H1 (cell line): ENCODE results near the gene TECPR2. TPM values are rescaled to one million over a fixed set of nuclear protein-coding genes. Genes with fewer than 3 reads are reported as not detected.

Source experiments
- CTCF ChIA-PET: fragments of 300-600 bp; sonication (Branson Sonifier 250); formaldehyde crosslinking; loops from one replicate; lab custom pipeline; 2021; ENCODE audit not compliant: partially characterized antibody; lab: Charles Lee
- POLR2A ChIA-PET: fragments of 300-600 bp; sonication (Branson Sonifier 250); formaldehyde crosslinking; loops from one replicate; lab custom pipeline; 2021; ENCODE audit warnings: inconsistent platforms; ENCODE audit not compliant: partially characterized antibody; lab: Charles Lee
- DNase-seq, 2 experiments: peaks; one replicate each; pipeline versions ENCODE4 v3.0.0 to v3.0.0-alpha.2; 2010 to 2022; ENCODE audit warnings: low spot score in 2 of 2, low read depth in 1 of 2, mixed read lengths in 1 of 2
- FAIRE-seq: peaks from 2 replicates; lab custom pipeline; 2011; peaks lifted over from hg19 to GRCh38; lab: Jason Lieb, UNC
- H2AFZ ChIP-seq: 2 replicates; pipeline ENCODE4 v1.8.1; 2012; ENCODE audit warnings: low read length, inconsistent platforms
- H2AK5ac ChIP-seq: 2 replicates; pipeline ENCODE4 v1.6.1; 2013; ENCODE audit warnings: low read depth, low read length
- H2BK120ac ChIP-seq: replicated peaks from 2 replicates; pipeline ENCODE3; 2013; ENCODE audit warnings: low read depth, low read length, inconsistent platforms
- H2BK12ac ChIP-seq: 2 replicates; pipeline ENCODE4 v1.6.1; 2013; ENCODE audit warnings: low read depth, low read length
- H2BK15ac ChIP-seq: 2 replicates; pipeline ENCODE4 v1.6.1; 2013; ENCODE audit warnings: low read length
- H2BK20ac ChIP-seq: 2 replicates; pipeline ENCODE4 v1.6.1; 2013; ENCODE audit warnings: low read length
- H2BK5ac ChIP-seq: 2 replicates; pipeline ENCODE4 v1.6.1; 2013; ENCODE audit warnings: low read depth, low read length
- H3K14ac ChIP-seq: 2 replicates; pipeline ENCODE4 v1.6.1; 2013; ENCODE audit warnings: inconsistent platforms; ENCODE audit not compliant: insufficient read length
- H3K18ac ChIP-seq: 2 replicates; pipeline ENCODE4 v1.6.1; 2013; ENCODE audit warnings: low read length; ENCODE audit errors: extremely low read depth
- H3K23ac ChIP-seq: 2 replicates; pipeline ENCODE4 v1.6.1; 2013; ENCODE audit warnings: inconsistent platforms; ENCODE audit not compliant: insufficient read length
- H3K23me2 ChIP-seq: 2 replicates; pipeline ENCODE4 v1.6.1; 2013; ENCODE audit warnings: low read depth, low read length
- H3K27ac ChIP-seq: 2 replicates; pipeline ENCODE4 v1.6.1; 2011; ENCODE audit warnings: low read depth, low read length, inconsistent platforms
- H3K27me3 ChIP-seq, 4 experiments: replicated peaks in 1 of 4; 1 replicate in 1 of 4; 2 replicates in 3 of 4; pipeline versions ENCODE4 v1.6.1 to v1.8.1; 2011 to 2013; ENCODE audit warnings: low read length in 3 of 4, mild to moderate bottlenecking in 3 of 4, inconsistent platforms in 2 of 4, mixed read lengths in 2 of 4, moderate library complexity in 1 of 4; ENCODE audit not compliant: control insufficient read depth in 3 of 4, insufficient read depth in 3 of 4; ENCODE audit errors: extremely low read depth in 1 of 4
- H3K36me3 ChIP-seq, 4 experiments: 2 replicates each; pipeline versions ENCODE4 v1.6.1 to v1.8.1; 2011 to 2013; ENCODE audit warnings: mild to moderate bottlenecking in 4 of 4, low read length in 3 of 4, moderate library complexity in 2 of 4, control low read depth in 1 of 4, inconsistent platforms in 1 of 4; ENCODE audit not compliant: insufficient read depth in 4 of 4, control insufficient read depth in 2 of 4
- H3K4ac ChIP-seq: replicated peaks from 2 replicates; pipeline ENCODE3; 2013; ENCODE audit warnings: low read length, low read depth, mixed read lengths, inconsistent platforms; ENCODE audit not compliant: insufficient read length
- H3K4me1 ChIP-seq, 4 experiments: replicated peaks in 1 of 4; 1 replicate in 1 of 4; 2 replicates in 3 of 4; pipeline versions ENCODE4 v1.6.1 to v1.8.1; 2011 to 2013; ENCODE audit warnings: low read length in 3 of 4, inconsistent platforms in 2 of 4, mixed read lengths in 1 of 4; ENCODE audit not compliant: insufficient read depth in 4 of 4, control insufficient read depth in 3 of 4
- H3K4me2 ChIP-seq, 2 experiments: 2 replicates each; pipeline versions ENCODE4 v1.6.1 to v1.8.1; 2011 to 2013; ENCODE audit warnings: low read depth in 2 of 2, low read length in 2 of 2, control low read depth in 1 of 2, inconsistent platforms in 1 of 2, mild to moderate bottlenecking in 1 of 2; ENCODE audit not compliant: insufficient read depth in 1 of 2
- H3K4me3 ChIP-seq, 4 experiments: fragments of 200-600, 300-600 bp in 1 of 4; sonication (generic), shearing (Covaris generic), sonication (Bioruptor Twin) in 1 of 4; 2 replicates each; pipeline versions ENCODE4 v1.5.1 to v1.8.1; 2011 to 2016; ENCODE audit warnings: low read length in 4 of 4, low read depth in 3 of 4, control low read depth in 2 of 4, inconsistent platforms in 2 of 4, mild to moderate bottlenecking in 2 of 4, mixed read lengths in 1 of 4, moderate library complexity in 1 of 4; ENCODE audit not compliant: insufficient read depth in 2 of 4; ENCODE audit errors: extremely low read depth in 1 of 4
- H3K56ac ChIP-seq: replicated peaks from 2 replicates; pipeline ENCODE3; 2013; ENCODE audit warnings: low read depth, mild to moderate bottlenecking, mixed read lengths, low read length, inconsistent platforms; ENCODE audit not compliant: insufficient read length
- H3K79me1 ChIP-seq: 2 replicates; pipeline ENCODE4 v1.6.1; 2013; ENCODE audit warnings: low read depth, low read length, control low read depth
- H3K79me2 ChIP-seq, 2 experiments: 2 replicates each; pipeline versions ENCODE4 v1.6.1 to v1.8.1; 2012 to 2013; ENCODE audit warnings: low read length in 2 of 2, mild to moderate bottlenecking in 2 of 2, inconsistent platforms in 1 of 2; ENCODE audit not compliant: insufficient read depth in 2 of 2, control insufficient read depth in 1 of 2
- H3K9ac ChIP-seq, 4 experiments: replicated peaks in 1 of 4; 1 replicate in 1 of 4; 2 replicates in 3 of 4; pipeline versions ENCODE4 v1.6.1 to v1.8.1; 2011 to 2013; ENCODE audit warnings: low read depth in 3 of 4, low read length in 3 of 4, control low read depth in 2 of 4, mild to moderate bottlenecking in 2 of 4, moderate library complexity in 2 of 4, inconsistent platforms in 1 of 4; ENCODE audit errors: extremely low read depth in 1 of 4
- H3K9me3 ChIP-seq, 2 experiments: 2 replicates each; pipeline versions ENCODE4 v1.6.1 to v1.8.1; 2012 to 2013; ENCODE audit warnings: mild to moderate bottlenecking in 2 of 2, moderate library complexity in 2 of 2, control low read depth in 1 of 2, inconsistent platforms in 1 of 2, low read depth in 1 of 2, low read length in 1 of 2, mixed read lengths in 1 of 2; ENCODE audit not compliant: insufficient read depth in 2 of 2
- H4K20me1 ChIP-seq, 2 experiments: replicated peaks in 1 of 2; 2 replicates each; pipeline versions ENCODE3 to v1.8.1; 2011 to 2013; ENCODE audit warnings: inconsistent platforms in 2 of 2, low read length in 2 of 2, mild to moderate bottlenecking in 1 of 2; ENCODE audit not compliant: insufficient read depth in 2 of 2, control insufficient read depth in 1 of 2
- H4K5ac ChIP-seq: 2 replicates; pipeline ENCODE4 v1.6.1; 2013; ENCODE audit warnings: low read length, low read depth, mixed read lengths, inconsistent platforms; ENCODE audit not compliant: insufficient read length
- H4K8ac ChIP-seq: 2 replicates; pipeline ENCODE4 v1.8.0; 2013; ENCODE audit warnings: mild to moderate bottlenecking, moderate library complexity, low read length, inconsistent platforms; ENCODE audit not compliant: insufficient read depth; ENCODE audit errors: extremely low read depth
- H4K91ac ChIP-seq: replicated peaks from 2 replicates; pipeline ENCODE3; 2013; ENCODE audit warnings: low read length, mixed read lengths, inconsistent platforms; ENCODE audit not compliant: insufficient read length
- ATF2 ChIP-seq: IDR thresholded peaks from 2 replicates; pipeline ENCODE4 v1.6.1; 2012; ENCODE audit warnings: low read length, inconsistent platforms
- FOSL1 ChIP-seq: IDR thresholded peaks from 2 replicates; pipeline ENCODE4 v1.6.1; 2011; ENCODE audit warnings: mild to moderate bottlenecking, low read depth, low read length, moderate library complexity; ENCODE audit not compliant: insufficient read depth
- JUN ChIP-seq: IDR thresholded peaks from 2 replicates; pipeline ENCODE4 v1.6.1; 2011; ENCODE audit warnings: low read depth, mild to moderate bottlenecking, improper control_type of control experiment, low read length
- SP1 ChIP-seq: IDR thresholded peaks from 2 replicates; pipeline ENCODE4 v1.6.1; 2011; ENCODE audit warnings: low read depth, low read length
- YY1 ChIP-seq: IDR thresholded peaks from 2 replicates; pipeline ENCODE4 v1.6.1; 2011; ENCODE audit warnings: low read depth, mild to moderate bottlenecking, low read length
- WGBS, 2 experiments: shearing (Covaris generic) in 1 of 2; methylation state at CpG; one replicate each; pipeline versions ENCODE4 v1.1.6 to v1.1.7; 2013 to 2015; ENCODE audit warnings: low lambda C conversion rate in 2 of 2, mixed read lengths in 2 of 2, inconsistent platforms in 1 of 2, low coverage in 1 of 2, missing lambda C conversion rate in 1 of 2; ENCODE audit not compliant: insufficient replicate concordance in 2 of 2, insufficient coverage in 1 of 2, insufficient read length in 1 of 2; ENCODE audit errors: extremely low coverage in 1 of 2, missing lambda C conversion rate in 1 of 2; 5-methylcytosine and 5-hydroxymethylcytosine counted together
- polyA plus RNA-seq, 7 experiments: library from polyadenylated mRNA; depleted of rRNA in 3 of 7; stranded (reverse) in 5 of 7; unstranded in 2 of 7; fragments of >200 nt in 5 of 7; fragments of 200-250 nt in 2 of 7; gene quantifications; 1 replicate in 5 of 7; 2 replicates in 1 of 7; 4 replicates in 1 of 7; pipeline versions ENCODE4 v1.2.1 to v1.2.3, GENCODE V29; 2011 to 2013; ENCODE audit warnings: missing spikeins in 2 of 7, mixed read lengths in 2 of 7
- total RNA-seq: library from RNA; stranded (reverse); fragmentation: NEBNext Ultra II Directional; extraction: Animal tissue kit (Norgen Biotek cat#: 25700); gene quantifications from 2 replicates; pipeline ENCODE4 v1.2.1, GENCODE V29; 2021

TECPR2 gene
- total and polyA plus RNA-seq, 2 of the 8 experiments (the other 6 are each of a cell fraction or from before 2014, with no cell fraction given): 6.8 to 19.4 TPM

DNA sequence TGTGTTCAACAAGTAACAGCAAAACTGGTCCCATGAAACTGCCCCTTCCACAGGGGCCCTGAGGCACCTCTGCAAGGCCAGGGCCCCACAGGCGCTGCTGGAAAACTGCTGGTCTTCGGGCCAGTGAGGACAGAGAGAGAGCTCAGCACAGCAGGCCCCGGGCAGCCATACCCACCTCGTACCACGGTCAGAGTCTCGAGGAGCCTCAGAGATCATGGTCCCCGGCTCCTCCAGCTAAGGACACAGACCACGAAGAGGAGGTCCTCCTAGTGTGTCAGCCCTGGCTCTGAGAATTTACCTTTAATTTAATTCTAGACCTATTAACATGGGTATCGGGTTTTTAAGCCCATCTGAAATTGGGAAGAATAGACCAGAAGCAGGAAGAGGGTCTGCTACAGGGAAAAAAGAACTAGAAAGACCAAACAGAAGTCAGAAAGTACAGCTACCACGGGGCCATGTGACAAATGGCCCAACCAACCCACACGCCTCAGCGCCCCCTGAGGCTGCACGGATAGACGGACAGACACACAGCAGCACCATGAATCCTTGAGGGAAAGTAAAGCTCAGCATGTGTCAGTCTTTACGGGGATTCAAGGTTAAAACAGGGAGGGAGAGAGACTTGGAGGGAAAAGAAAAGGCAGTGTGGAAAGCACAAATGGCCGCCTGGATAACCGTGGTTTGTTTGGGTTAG, 123.9 kb downstream of the TECPR2 start:
- Histone ChIP-seq H3K4me1 (no peaks in the 10 kb centered on the region), H2BK12ac (no peak overlapping the region), H3K9me3 (no peaks in the 10 kb centered on the region), H4K8ac (no peak overlapping the region), H3K23ac (no peak overlapping the region), H3K36me3 (no peaks in the 10 kb centered on the region; a peak in 1 of 8 replicates), H3K27ac (no peak overlapping the region), H2BK5ac (no peak overlapping the region), H4K91ac (no peak overlapping the region), H3K4ac (no peak overlapping the region), H2BK20ac (no peak overlapping the region), H2AK5ac (no peak overlapping the region), H2BK15ac (no peak overlapping the region), H3K27me3 (no peaks in the 10 kb centered on the region), H2AFZ (no peak overlapping the region), H3K18ac (no peak overlapping the region), H3K14ac (no peak overlapping the region), H3K4me2 (no peak overlapping the region), H3K79me2 (no peaks in the 10 kb centered on the region), H3K9ac (no peak overlapping the region), H3K23me2 (no peaks in the 10 kb centered on the region), H4K20me1 (no peaks in the 10 kb centered on the region), H2BK120ac (no peak overlapping the region), H3K4me3 (no peak overlapping the region), H3K79me1 (0 out of 2 replicates have a peak, but pooled peaks cover 2% of the 10 kb centered on the region), H4K5ac (no peak overlapping the region), H3K56ac (no peak overlapping the region)
- WGBS, 2 experiments: 87% methylated on average over 17 of the region's 17 CpGs; no CpG with 5 or more reads in 1 of the 2 experiments
- DNase-seq: no peak
- FAIRE-seq: no peak
- ChIA-PET POLR2A (no interaction called here), CTCF (interaction anchor here (0.7 to 4.6 kb wide), 7 partner anchors 8 to 229 kb away, joined by 3 to 17 read pairs (median 4); no protein-coding TSS in a partner anchor)
- no peak for TF ChIP-seq FOSL1
- TF ChIP-seq YY1: no peak
- no peak for TF ChIP-seq SP1
- TF ChIP-seq ATF2: no peak
- TF ChIP-seq JUN: no peak
